GM12872 (cell line): Measurements from ENCODE around the gene ACOX2.

ENCODE experiments used
- CTCF ChIP-seq: IDR thresholded peaks from 3 replicates; pipeline ENCODE4 v1.5.1; 2011; ENCODE audit warnings: low read depth, mild to moderate bottlenecking, low read length, moderate library complexity; ENCODE audit not compliant: insufficient read depth

The ACOX2 gene

GRCh38 chr3:58578873-58579272 lies 41.9 kb upstream of the ACOX2 start:
- no peak for TF ChIP-seq CTCF

GRCh38 chr3:58577269-58577821 lies 40.4 kb upstream of the ACOX2 start, which contains the start of gene FAM107A:
TSS of gene FAM107A (minus strand) at chr3:58577391. CDS start at chr3:58569860, 7,531 bp downstream.
- no peak for TF ChIP-seq CTCF

GRCh38 chr3:58576716-58577115 lies 39.7 kb upstream of the ACOX2 start:
- TF ChIP-seq CTCF: no peak

- no peak for TF ChIP-seq CTCF
Observed at GRCh38 chr3:58575971-58576652, 39.1 kb upstream of the ACOX2 start.

- no peak for TF ChIP-seq CTCF
Observed at GRCh38 chr3:58574682-58575081, 37.7 kb upstream of the ACOX2 start.

GRCh38 chr3:58574106-58574505 lies 37.1 kb upstream of the ACOX2 start:
- no peak for TF ChIP-seq CTCF

GRCh38 chr3:58573640-58574039 lies 36.6 kb upstream of the ACOX2 start:
- TF ChIP-seq CTCF: no peak
